ENCODE results near the gene LDB3.

The LDB3 gene

GRCh38 chr10:86751477-86751876 lies 83.2 kb downstream of the LDB3 start:
- no peaks in the 10 kb centered on the region for H3K9me2 ChIP-seq (ENCODE audit: low read depth, low read length)
- H3K79me2 ChIP-seq (ENCODE audit: insufficient read depth, low read length): no peaks in the 10 kb centered on the region
- no peaks in the 10 kb centered on the region; the same call in 1 of the 2 replicates for H3K36me3 ChIP-seq (ENCODE audit: insufficient read depth, low read length)
- H3K4me2 ChIP-seq (ENCODE audit: low read length): no peak overlapping the region
- H4K20me1 ChIP-seq (ENCODE audit: insufficient read depth, low read length): no peaks in the 10 kb centered on the region
- H3K4me3 ChIP-seq (ENCODE audit: low read depth, low read length, poor library complexity, severe bottlenecking): no peak overlapping the region
- TF ChIP-seq, protein P1, sequence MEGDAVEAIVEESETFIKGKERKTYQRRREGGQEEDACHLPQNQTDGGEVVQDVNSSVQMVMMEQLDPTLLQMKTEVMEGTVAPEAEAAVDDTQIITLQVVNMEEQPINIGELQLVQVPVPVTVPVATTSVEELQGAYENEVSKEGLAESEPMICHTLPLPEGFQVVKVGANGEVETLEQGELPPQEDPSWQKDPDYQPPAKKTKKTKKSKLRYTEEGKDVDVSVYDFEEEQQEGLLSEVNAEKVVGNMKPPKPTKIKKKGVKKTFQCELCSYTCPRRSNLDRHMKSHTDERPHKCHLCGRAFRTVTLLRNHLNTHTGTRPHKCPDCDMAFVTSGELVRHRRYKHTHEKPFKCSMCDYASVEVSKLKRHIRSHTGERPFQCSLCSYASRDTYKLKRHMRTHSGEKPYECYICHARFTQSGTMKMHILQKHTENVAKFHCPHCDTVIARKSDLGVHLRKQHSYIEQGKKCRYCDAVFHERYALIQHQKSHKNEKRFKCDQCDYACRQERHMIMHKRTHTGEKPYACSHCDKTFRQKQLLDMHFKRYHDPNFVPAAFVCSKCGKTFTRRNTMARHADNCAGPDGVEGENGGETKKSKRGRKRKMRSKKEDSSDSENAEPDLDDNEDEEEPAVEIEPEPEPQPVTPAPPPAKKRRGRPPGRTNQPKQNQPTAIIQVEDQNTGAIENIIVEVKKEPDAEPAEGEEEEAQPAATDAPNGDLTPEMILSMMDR (IDR thresholded peaks at IDR 0.05; ENCODE audit: low read length): no peak
- no peak for TF ChIP-seq EZH2 (IDR thresholded peaks at IDR 0.05; ENCODE audit: borderline replicate concordance, low read length)
- no peak overlapping the region for H2AFZ ChIP-seq (ENCODE audit: low read length)
- no peaks in the 10 kb centered on the region for H3K9me3 ChIP-seq (ENCODE audit: low read length)
- no peaks in the 10 kb centered on the region for H3K27me3 ChIP-seq (ENCODE audit: insufficient read depth, low read length)
- peaks cover 10% of the 10 kb centered on the region for H3K4me1 ChIP-seq (ENCODE audit: insufficient read depth, low read length, severe bottlenecking)
- H3F3A ChIP-seq (ENCODE audit: insufficient read depth, low read length): no peaks in the 10 kb centered on the region
- no peak overlapping the region for H3K27ac ChIP-seq (ENCODE audit: low read depth, low read length, poor library complexity, severe bottlenecking)
- H3K9ac ChIP-seq (ENCODE audit: low read length): no peak overlapping the region

- no peaks in the 10 kb centered on the region for H3K27me3 ChIP-seq (ENCODE audit: insufficient read depth, low read length)
- H3F3A ChIP-seq (ENCODE audit: insufficient read depth, low read length): no peaks in the 10 kb centered on the region
- H3K4me2 ChIP-seq (ENCODE audit: low read length): no peak overlapping the region
- no peak overlapping the region for H3K9ac ChIP-seq (ENCODE audit: low read length)
- no peaks in the 10 kb centered on the region for H3K9me3 ChIP-seq (ENCODE audit: low read length)
- TF ChIP-seq, protein P1 (IDR thresholded peaks at IDR 0.05; ENCODE audit: low read length): no peak
- no peak for TF ChIP-seq EZH2 (IDR thresholded peaks at IDR 0.05; ENCODE audit: borderline replicate concordance, low read length)
- H3K4me3 ChIP-seq (ENCODE audit: low read depth, low read length, poor library complexity, severe bottlenecking): no peak overlapping the region
- H2AFZ ChIP-seq (ENCODE audit: low read length): no peak overlapping the region
- no peaks in the 10 kb centered on the region; the same call in 1 of the 2 replicates for H3K36me3 ChIP-seq (ENCODE audit: insufficient read depth, low read length)
- peaks cover 14% of the 10 kb centered on the region for H3K4me1 ChIP-seq (ENCODE audit: insufficient read depth, low read length, severe bottlenecking)
- no peaks in the 10 kb centered on the region for H3K79me2 ChIP-seq (ENCODE audit: insufficient read depth, low read length)
- H3K27ac ChIP-seq (ENCODE audit: low read depth, low read length, poor library complexity, severe bottlenecking): no peak overlapping the region
- no peaks in the 10 kb centered on the region for H4K20me1 ChIP-seq (ENCODE audit: insufficient read depth, low read length)
- H3K9me2 ChIP-seq (ENCODE audit: low read depth, low read length): no peaks in the 10 kb centered on the region
Measured at GRCh38 chr10:86752311-86752710, 84.0 kb downstream of the LDB3 start.

- H3K9me2 ChIP-seq (ENCODE audit: low read depth, low read length): no peaks in the 10 kb centered on the region
- peaks cover 21% of the 10 kb centered on the region for H3K4me1 ChIP-seq (ENCODE audit: insufficient read depth, low read length, severe bottlenecking)
- no peaks in the 10 kb centered on the region for H3K27me3 ChIP-seq (ENCODE audit: insufficient read depth, low read length)
- no peak overlapping the region for H2AFZ ChIP-seq (ENCODE audit: low read length)
- H3K9ac ChIP-seq (ENCODE audit: low read length): no peak overlapping the region
- no peaks in the 10 kb centered on the region for H3K9me3 ChIP-seq (ENCODE audit: low read length)
- H3K4me2 ChIP-seq (ENCODE audit: low read length): no peak overlapping the region
- no peak for TF ChIP-seq EZH2 (IDR thresholded peaks at IDR 0.05; ENCODE audit: borderline replicate concordance, low read length)
- TF ChIP-seq, protein P1 (IDR thresholded peaks at IDR 0.05; ENCODE audit: low read length): no peak
- H3K79me2 ChIP-seq (ENCODE audit: insufficient read depth, low read length): no peaks in the 10 kb centered on the region
- H3K4me3 ChIP-seq (ENCODE audit: low read depth, low read length, poor library complexity, severe bottlenecking): no peak overlapping the region
- H3F3A ChIP-seq (ENCODE audit: insufficient read depth, low read length): no peaks in the 10 kb centered on the region
- H3K27ac ChIP-seq (ENCODE audit: low read depth, low read length, poor library complexity, severe bottlenecking): no peak overlapping the region
- H4K20me1 ChIP-seq (ENCODE audit: insufficient read depth, low read length): no peaks in the 10 kb centered on the region
- no peaks in the 10 kb centered on the region; the same call in 1 of the 2 replicates for H3K36me3 ChIP-seq (ENCODE audit: insufficient read depth, low read length)
Measured at GRCh38 chr10:86753051-86753450, 84.7 kb downstream of the LDB3 start.

Data from OCI-LY1 (cell line).